ENCODE data around the gene TELO2. TPM values are rescaled to one million over a fixed set of nuclear protein-coding genes. Genes with fewer than 3 reads are reported as not detected.
"Not testable (repeated sequence)": the region's sequence is repeated elsewhere in the genome, so short reads cannot be mapped to it uniquely, and the experiment has no call there.

TELO2 gene
- total and polyA plus RNA-seq, 2 donors (not counting 3 experiments of a cell fraction or from before 2014, with no cell fraction given): 30.7 to 61.6 TPM

GRCh38 chr16:1477033-1477432, 16.1 kb upstream of the TELO2 start:
- Histone ChIP-seq H3K9ac (replicated peaks; ENCODE audit: extremely low read depth, insufficient read depth, low read length) (no peak overlapping the region), H3K36me3 (ENCODE audit: control insufficient read depth in 2 of 2, extremely low read depth in 1 of 2, insufficient read depth in 2 of 2, low read length in 2 of 2) (no peaks in the 10 kb centered on the region), H3K4me1 (ENCODE audit: control insufficient read depth, extremely low read depth, insufficient read depth, low read length) (peaks cover 5% of the 10 kb centered on the region), H3K4me3 (replicated peaks in 1 of 3; ENCODE audit: insufficient read depth in 1 of 3, low read depth in 1 of 3, low read length in 3 of 3) (no peak overlapping the region), H3K4me2 (ENCODE audit: insufficient read depth, low read length) (no peak overlapping the region), H3K9me1 (replicated peaks; ENCODE audit: control insufficient read depth, extremely low read depth, insufficient read depth, low read length) (no peaks in the 10 kb centered on the region), H3K79me2 (ENCODE audit: control insufficient read depth, insufficient read depth, low read length) (peaks cover 10% of the 10 kb centered on the region), H4K20me1 (replicated peaks; ENCODE audit: control insufficient read depth, extremely low read depth, insufficient read depth, low read length) (no peaks in the 10 kb centered on the region), H2AFZ (ENCODE audit: low read depth, low read length) (no peak overlapping the region), H3K27me3 (ENCODE audit: control insufficient read depth in 2 of 2, insufficient read depth in 2 of 2, low read length in 2 of 2) (no peaks in the 10 kb centered on the region), H3K27ac (ENCODE audit: insufficient read depth, low read depth, low read length) (no peak overlapping the region), H3K9me3 (replicated peaks; ENCODE audit: control insufficient read depth, insufficient read depth, low read length) (no peaks in the 10 kb centered on the region)
- intact Hi-C loops (cut with micrococcal nuclease) (no loop called here), dilution Hi-C loops (cut with MboI; ENCODE audit: extremely low pct_ligation_motif_present, low sequenced_read_pairs) (no loop called here)
- no TSS peak for BruUV-seq (replicated peaks)
- no peak for DNase-seq (ENCODE audit: low read depth, low spot score)
- no peak for TF ChIP-seq POLR2A (IDR thresholded peaks at IDR 0.05; ENCODE audit: low read depth, low read length)
- no peak for TF ChIP-seq CTCF (IDR thresholded peaks at IDR 0.05; ENCODE audit: extremely low read depth in 1 of 2, insufficient read depth in 1 of 2, low read depth in 1 of 2, low read length in 2 of 2)
- no peak for TF ChIP-seq POLR2AphosphoS5 (IDR thresholded peaks at IDR 0.05; ENCODE audit: insufficient read depth, low read depth, low read length)
- no peak for TF ChIP-seq JUN (IDR thresholded peaks at IDR 0.05; ENCODE audit: borderline replicate concordance, insufficient read depth, insufficient read length, low read depth)
- TF ChIP-seq MAX (IDR thresholded peaks at IDR 0.05; ENCODE audit: insufficient read depth, insufficient read length): no peak
- TF ChIP-seq FOS (IDR thresholded peaks at IDR 0.05; ENCODE audit: borderline replicate concordance, insufficient read depth, low read length): no peak
- no peak for TF ChIP-seq EZH2 (IDR thresholded peaks at IDR 0.05; ENCODE audit: borderline replicate concordance, low read depth, low read length, severe bottlenecking)
- TF ChIP-seq GATA2 (IDR thresholded peaks at IDR 0.05; ENCODE audit: insufficient read depth, insufficient read length, low read depth, low read length): no peak
- TF ChIP-seq MYC (IDR thresholded peaks at IDR 0.05; ENCODE audit: low read depth, low read length): no peak
- FAIRE-seq: no peak
- POLR2A ChIA-PET: no interaction called here
- CTCF ChIA-PET: no interaction called here

- H3K4me1 ChIP-seq (ENCODE audit: control insufficient read depth, extremely low read depth, insufficient read depth, low read length); H3K36me3 ChIP-seq (ENCODE audit: control insufficient read depth in 2 of 2, extremely low read depth in 1 of 2, insufficient read depth in 2 of 2, low read length in 2 of 2); H3K9ac ChIP-seq (replicated peaks; ENCODE audit: extremely low read depth, insufficient read depth, low read length); H3K4me2 ChIP-seq (ENCODE audit: insufficient read depth, low read length); DNase-seq (ENCODE audit: low read depth, low spot score); intact Hi-C loops (cut with micrococcal nuclease); H3K9me3 ChIP-seq (replicated peaks; ENCODE audit: control insufficient read depth, insufficient read depth, low read length); H3K9me1 ChIP-seq (replicated peaks; ENCODE audit: control insufficient read depth, extremely low read depth, insufficient read depth, low read length); FAIRE-seq; H3K79me2 ChIP-seq (ENCODE audit: control insufficient read depth, insufficient read depth, low read length); dilution Hi-C loops (cut with MboI; ENCODE audit: extremely low pct_ligation_motif_present, low sequenced_read_pairs); POLR2A ChIA-PET; H4K20me1 ChIP-seq (replicated peaks; ENCODE audit: control insufficient read depth, extremely low read depth, insufficient read depth, low read length); CTCF ChIA-PET; H3K27ac ChIP-seq (ENCODE audit: insufficient read depth, low read depth, low read length); H3K27me3 ChIP-seq (ENCODE audit: control insufficient read depth in 2 of 2, insufficient read depth in 2 of 2, low read length in 2 of 2); H2AFZ ChIP-seq (ENCODE audit: low read depth, low read length); H3K4me3 ChIP-seq (replicated peaks in 1 of 3; ENCODE audit: insufficient read depth in 1 of 3, low read depth in 1 of 3, low read length in 3 of 3); BruUV-seq (replicated peaks): not testable (repeated sequence)
Measured at GRCh38 chr16:1478937-1479336, 14.2 kb upstream of the TELO2 start.

All from endothelial cell of umbilical vein (primary cell).